ENCODE data around the gene HECTD4.

DNA sequence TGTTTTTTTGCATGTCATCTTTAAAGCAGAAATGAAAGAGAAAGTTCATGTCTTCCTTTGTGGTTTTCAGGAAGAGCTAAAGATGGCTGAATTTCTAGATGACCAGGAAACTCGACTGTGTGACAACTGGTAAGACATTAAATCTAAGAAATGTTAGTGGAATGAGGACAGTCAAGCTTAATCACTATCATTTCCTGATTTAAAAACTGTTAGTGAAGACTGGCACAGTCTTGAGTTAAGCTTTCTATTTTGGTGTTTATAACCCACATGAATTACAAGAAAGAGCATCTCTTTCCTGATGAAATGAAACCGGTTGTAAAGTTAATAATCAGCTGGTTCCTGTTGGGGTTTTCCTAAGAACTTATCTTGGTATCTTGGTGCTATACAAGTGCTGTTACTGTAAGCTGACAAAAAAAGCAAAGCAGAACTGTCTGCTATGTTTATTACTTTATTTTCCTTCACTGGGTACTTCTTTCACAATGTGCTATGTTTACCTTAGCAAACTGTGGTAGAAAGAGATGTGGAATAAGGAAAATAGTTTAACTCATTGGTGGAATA, 251.7 kb downstream of the HECTD4 start:
- no peak for TF ChIP-seq ZNF274 (IDR thresholded peaks at IDR 0.05; ENCODE audit: low read depth, low read length)
- no peak for TF ChIP-seq YY1 (IDR thresholded peaks at IDR 0.05; ENCODE audit: insufficient read depth, insufficient read length)

Data from NT2/D1 (cell line).